Measurements from ENCODE around the gene PGAP6.
"Not testable (repeated sequence)": the region's sequence is repeated elsewhere in the genome, so short reads cannot be mapped to it uniquely, and the experiment has no call there.

PGAP6 gene

GRCh38 chr16:381012-381788 is 578 bp downstream of the PGAP6 start:
- H3K4me3 ChIP-seq (ENCODE audit: low read length), result peak overlapping the region; percentile 72
- TF ChIP-seq CTCF (conservative IDR thresholded peaks at IDR 0.05; ENCODE audit: low read length), result no peak
- DNase-seq (ENCODE audit: low read depth), result no peak

DNA sequence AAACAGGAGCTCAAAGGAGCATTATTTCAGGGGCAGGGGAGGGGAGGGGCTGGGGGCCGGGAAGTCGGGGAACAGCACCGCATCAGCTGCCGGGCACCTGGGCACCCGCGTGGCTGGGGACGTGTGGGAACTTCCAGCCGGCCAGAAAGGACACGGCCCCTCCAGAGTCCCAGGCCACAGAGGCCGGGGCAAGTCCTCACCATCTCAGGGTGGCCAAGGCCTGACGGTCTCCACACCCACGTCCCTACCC is 1.1 kb downstream of the PGAP6 start:
- TF ChIP-seq CTCF (conservative IDR thresholded peaks at IDR 0.05; ENCODE audit: low read length), result no peak
- DNase-seq (ENCODE audit: low read depth), result no peak
- H3K4me3 ChIP-seq (ENCODE audit: low read length), result peak overlapping the region; percentile 72

DNA sequence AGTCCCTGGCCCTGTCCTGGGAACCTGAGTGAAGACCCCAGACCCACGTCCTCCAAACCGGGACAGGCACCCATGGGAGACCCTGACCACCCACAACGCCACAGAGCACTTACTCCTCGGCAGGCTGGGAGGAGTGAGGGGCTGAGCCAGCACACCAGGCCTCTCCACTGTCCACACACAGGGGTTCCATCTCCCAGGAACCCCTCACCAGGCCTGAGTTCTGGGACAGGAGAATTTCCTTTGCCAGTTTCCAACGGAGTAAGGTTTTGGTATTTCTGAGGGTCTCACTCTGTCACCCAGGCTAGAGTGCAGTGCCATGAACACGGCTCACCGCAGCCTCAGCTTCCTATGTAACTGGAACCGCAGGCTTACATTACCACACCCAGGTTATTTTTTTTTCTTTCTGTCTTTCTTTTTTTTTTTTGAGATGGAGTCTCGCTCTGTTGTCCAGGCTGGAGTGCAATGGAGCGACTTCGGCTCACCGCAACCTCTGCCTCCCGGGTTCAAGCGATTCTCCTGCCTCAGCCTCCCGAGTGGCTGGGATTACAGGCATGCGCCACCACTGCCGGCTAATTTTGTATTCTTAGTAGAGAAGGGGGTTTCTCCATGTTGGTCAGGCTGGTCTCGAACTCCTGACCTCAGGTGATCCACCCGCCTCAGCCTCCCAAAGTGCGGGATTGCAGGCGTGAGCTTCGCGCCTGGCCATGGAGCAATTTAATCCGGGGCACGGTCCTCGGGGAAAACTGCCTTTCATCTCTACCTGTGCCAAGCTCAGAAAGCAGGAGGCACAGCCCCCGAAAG is 1.6 kb downstream of the PGAP6 start:
- no peak for TF ChIP-seq CTCF (conservative IDR thresholded peaks at IDR 0.05; ENCODE audit: low read length)
- peak overlapping the region; percentile 72 for H3K4me3 ChIP-seq (ENCODE audit: low read length)
- DNase-seq (ENCODE audit: low read depth), result no peak

GRCh38 chr16:379183-379960 is 2.4 kb downstream of the PGAP6 start:
- no peak for DNase-seq (ENCODE audit: low read depth)
- no peak for TF ChIP-seq CTCF (conservative IDR thresholded peaks at IDR 0.05; ENCODE audit: low read length)
- no peak overlapping the region for H3K4me3 ChIP-seq (ENCODE audit: low read length)

GRCh38 chr16:378821-379182 is 3.0 kb downstream of the PGAP6 start:
- DNase-seq (ENCODE audit: low read depth), result no peak
- no peak overlapping the region for H3K4me3 ChIP-seq (ENCODE audit: low read length)
- no peak for TF ChIP-seq CTCF (conservative IDR thresholded peaks at IDR 0.05; ENCODE audit: low read length)

GRCh38 chr16:378113-378820 is 3.5 kb downstream of the PGAP6 start:
- not testable (repeated sequence) for H3K4me3 ChIP-seq (ENCODE audit: low read length); DNase-seq (ENCODE audit: low read depth)

- no peak for DNase-seq (ENCODE audit: low read depth)
- H3K4me3 ChIP-seq (ENCODE audit: low read length), result no peak overlapping the region
- no peak for TF ChIP-seq CTCF (conservative IDR thresholded peaks at IDR 0.05; ENCODE audit: low read length)
Observed at GRCh38 chr16:377419-377951, 4.3 kb downstream of the PGAP6 start.
